ENCODE data around the gene NTM.

Gene NTM

GRCh38 chr11:131851964-131852755, 481.7 kb downstream of the NTM start:
- DNase-seq, result peak; percentile 52

GRCh38 chr11:131852757-131853156, 482.3 kb downstream of the NTM start:
- no peak for DNase-seq

GRCh38 chr11:131854391-131854790, 484.0 kb downstream of the NTM start:
- DNase-seq, result no peak

GRCh38 chr11:131855320-131855719, 484.9 kb downstream of the NTM start:
- no peak for DNase-seq

GRCh38 chr11:131857246-131857645, 486.8 kb downstream of the NTM start:
- DNase-seq, result no peak

- DNase-seq, result no peak
Observed at GRCh38 chr11:131858505-131858904, 488.1 kb downstream of the NTM start.

GRCh38 chr11:131859538-131860210, 489.3 kb downstream of the NTM start:
- DNase-seq, result no peak

GRCh38 chr11:131864228-131864627, 493.8 kb downstream of the NTM start:
- DNase-seq, result peak; percentile 96

- no peak for DNase-seq
Observed at GRCh38 chr11:131865860-131866259, 495.4 kb downstream of the NTM start.

GRCh38 chr11:131866535-131867400, 496.4 kb downstream of the NTM start:
- DNase-seq, result peak; percentile 70

- peak; percentile 94 for DNase-seq
Observed at GRCh38 chr11:131867457-131868257, 497.2 kb downstream of the NTM start.

- DNase-seq, result peak; percentile 35
Observed at GRCh38 chr11:131868629-131869507, 498.5 kb downstream of the NTM start.

GRCh38 chr11:131870305-131870704, 499.9 kb downstream of the NTM start:
- no peak for DNase-seq

- DNase-seq, result no peak
Observed at GRCh38 chr11:131871006-131871405, 500.6 kb downstream of the NTM start.

GRCh38 chr11:131874070-131874469, 503.7 kb downstream of the NTM start:
- DNase-seq, result no peak

- DNase-seq, result no peak
Observed at GRCh38 chr11:131875611-131876010, 505.2 kb downstream of the NTM start.

GRCh38 chr11:131877246-131877942, 507.0 kb downstream of the NTM start:
- DNase-seq, result no peak

- peak; percentile 95 for DNase-seq
Observed at GRCh38 chr11:131880316-131880715, 509.9 kb downstream of the NTM start.

- peak; percentile 51 for DNase-seq
Observed at GRCh38 chr11:131880976-131881375, 510.6 kb downstream of the NTM start.

GRCh38 chr11:131883332-131883731, 512.9 kb downstream of the NTM start:
- DNase-seq, result peak; percentile 33
